Liver (tissue), 9 donors: Measurements from ENCODE around the gene SPAG17. TPM values are rescaled to one million over a fixed set of nuclear protein-coding genes. Genes with fewer than 3 reads are reported as not detected.

Experiments
- DNase-seq: peaks from one replicate; pipeline ENCODE4 v3.0.0-alpha.2; 2017; ENCODE audit warnings: low spot score
- H3K27ac ChIP-seq, 2 donors: one replicate each; pipeline ENCODE4 v1.7.0; 2013; ENCODE audit warnings: inconsistent platforms in 2 of 2, low read length in 2 of 2, control low read depth in 1 of 2, low read depth in 1 of 2, mild to moderate bottlenecking in 1 of 2
- H3K27me3 ChIP-seq, 4 donors: one replicate each; pipeline versions ENCODE4 v1.6.1 to v1.7.0; 2013; ENCODE audit warnings: low read length in 3 of 4, inconsistent platforms in 1 of 4, mild to moderate bottlenecking in 1 of 4, moderate library complexity in 1 of 4; ENCODE audit not compliant: control insufficient read depth in 4 of 4, insufficient read depth in 4 of 4
- H3K36me3 ChIP-seq, 4 donors: one replicate each; pipeline versions ENCODE4 v1.6.1 to v1.7.0; 2013; ENCODE audit warnings: low read length in 3 of 4, mild to moderate bottlenecking in 3 of 4, low read depth in 1 of 4, moderate library complexity in 1 of 4; ENCODE audit not compliant: control insufficient read depth in 4 of 4, insufficient read depth in 3 of 4
- H3K4me1 ChIP-seq, 4 donors: one replicate each; pipeline versions ENCODE4 v1.6.1 to v1.7.0; 2013; ENCODE audit warnings: low read length in 3 of 4, mild to moderate bottlenecking in 3 of 4, moderate library complexity in 1 of 4; ENCODE audit not compliant: control insufficient read depth in 4 of 4, insufficient read depth in 4 of 4
- H3K4me3 ChIP-seq, 3 donors: one replicate each; pipeline versions ENCODE4 v1.6.1 to v1.7.0; 2013; ENCODE audit warnings: low read length in 3 of 3, control low read depth in 1 of 3, low read depth in 1 of 3, mild to moderate bottlenecking in 1 of 3
- H3K9ac ChIP-seq, 2 donors: one replicate each; pipeline ENCODE4 v1.7.0; 2013; ENCODE audit warnings: low read length in 2 of 2, mild to moderate bottlenecking in 2 of 2, moderate library complexity in 2 of 2, control low read depth in 1 of 2, low read depth in 1 of 2
- H3K9me3 ChIP-seq, 4 donors: one replicate each; pipeline versions ENCODE4 v1.6.1 to v1.7.0; 2013; ENCODE audit warnings: low read length in 3 of 4; ENCODE audit not compliant: control insufficient read depth in 4 of 4
- EGR1 ChIP-seq, 2 donors: IDR thresholded peaks; 2 replicates each; pipeline ENCODE4 v1.6.1; 2016 to 2018; ENCODE audit warnings: antibody characterized with exemption in 2 of 2, low read depth in 2 of 2
- FOXA1 ChIP-seq: IDR thresholded peaks from 2 replicates; pipeline ENCODE4 v1.6.1; 2016; ENCODE audit warnings: antibody characterized with exemption
- FOXA2 ChIP-seq: IDR thresholded peaks from 2 replicates; pipeline ENCODE4 v1.6.1; 2016; ENCODE audit warnings: antibody characterized with exemption
- GABPA ChIP-seq, 2 donors: IDR thresholded peaks in 1 of 2; conservative IDR thresholded peaks in 1 of 2; 2 replicates each; pipeline ENCODE4 v1.6.1; 2016; ENCODE audit warnings: antibody characterized with exemption in 2 of 2, mild to moderate bottlenecking in 1 of 2, moderate library complexity in 1 of 2
- HNF4A ChIP-seq, 2 donors: conservative IDR thresholded peaks; 2 replicates each; pipeline ENCODE4 v1.6.1; 2016; ENCODE audit warnings: antibody characterized with exemption in 2 of 2, mild to moderate bottlenecking in 2 of 2
- HNF4G ChIP-seq: IDR thresholded peaks from 2 replicates; pipeline ENCODE4 v1.6.1; 2016; ENCODE audit warnings: antibody characterized with exemption
- JUND ChIP-seq, 2 donors: IDR thresholded peaks; 2 replicates each; pipeline ENCODE4 v1.6.1; 2016; ENCODE audit warnings: antibody characterized with exemption in 2 of 2
- MAX ChIP-seq: IDR thresholded peaks from 2 replicates; pipeline ENCODE4 v1.6.1; 2016; ENCODE audit warnings: antibody characterized with exemption
- NR2F2 ChIP-seq: IDR thresholded peaks from 2 replicates; pipeline ENCODE4 v1.6.1; 2016; ENCODE audit warnings: antibody characterized with exemption
- RAD21 ChIP-seq, 2 donors: IDR thresholded peaks; 2 replicates each; pipeline ENCODE4 v1.6.1; 2016; ENCODE audit warnings: antibody characterized with exemption in 2 of 2, mild to moderate bottlenecking in 2 of 2
- REST ChIP-seq: IDR thresholded peaks from 2 replicates; pipeline ENCODE4 v1.6.1; 2016; ENCODE audit warnings: antibody characterized with exemption, mild to moderate bottlenecking
- RXRA ChIP-seq, 2 donors: IDR thresholded peaks; 2 replicates each; pipeline ENCODE4 v1.6.1; 2017 to 2018; ENCODE audit warnings: antibody characterized with exemption in 2 of 2, mild to moderate bottlenecking in 1 of 2
- SP1 ChIP-seq: IDR thresholded peaks from 2 replicates; pipeline ENCODE4 v1.6.1; 2018; ENCODE audit warnings: antibody characterized with exemption, mild to moderate bottlenecking
- TAF1 ChIP-seq: conservative IDR thresholded peaks from 2 replicates; pipeline ENCODE4 v1.6.1; 2016; ENCODE audit warnings: antibody characterized with exemption, mild to moderate bottlenecking
- YY1 ChIP-seq: IDR thresholded peaks from 2 replicates; pipeline ENCODE4 v1.6.1; 2016; ENCODE audit warnings: antibody characterized with exemption, mild to moderate bottlenecking
- WGBS: extraction: QIAGEN DNeasy Blood & Tissue Kit; methylation state at CpG from one replicate; pipeline ENCODE4 v1.1.7; 2013; 5-methylcytosine and 5-hydroxymethylcytosine counted together
- polyA plus RNA-seq, 2 donors: library from polyadenylated mRNA; stranded (reverse) in 1 of 2; unstranded in 1 of 2; fragments of 200-250 nt in 1 of 2; fragments of >200 nt in 1 of 2; fragmentation: Nextera tagmentation in 1 of 2; extraction: Ambion mirVana in 1 of 2; gene quantifications; one replicate each; pipeline versions ENCODE4 v1.2.1 to v1.2.3, GENCODE V29; 2013 to 2015
- total RNA-seq, 2 donors: library from RNA; depleted of rRNA; stranded (reverse); fragments of >200 nt; gene quantifications; one replicate each; pipeline ENCODE4 v1.2.3, GENCODE V29; 2014
- TF ChIP-seq, protein P1 (sequence below): fragments of 150-350 bp; IDR thresholded peaks from 2 replicates; pipeline ENCODE4 v1.5.1; 2017; ENCODE audit warnings: improper control_type of control experiment, low read depth, low read length; ENCODE audit not compliant: missing input control
- TF ChIP-seq, protein P2 (sequence below): IDR thresholded peaks from 2 replicates; pipeline ENCODE4 v1.6.1; 2016; ENCODE audit warnings: antibody characterized with exemption
- TF ChIP-seq, protein P3 (sequence below): IDR thresholded peaks from 2 replicates; pipeline ENCODE4 v1.6.1; 2016; ENCODE audit warnings: antibody characterized with exemption
- donor health status: healthy.
- donor health status: healthy.
- donor health status: healthy.
- donor health status: healthy.
- donor health status: healthy.

The SPAG17 gene
- total and polyA plus RNA-seq, 4 donors = 0.17 to 0.75 TPM; not detected in 2

DNA sequence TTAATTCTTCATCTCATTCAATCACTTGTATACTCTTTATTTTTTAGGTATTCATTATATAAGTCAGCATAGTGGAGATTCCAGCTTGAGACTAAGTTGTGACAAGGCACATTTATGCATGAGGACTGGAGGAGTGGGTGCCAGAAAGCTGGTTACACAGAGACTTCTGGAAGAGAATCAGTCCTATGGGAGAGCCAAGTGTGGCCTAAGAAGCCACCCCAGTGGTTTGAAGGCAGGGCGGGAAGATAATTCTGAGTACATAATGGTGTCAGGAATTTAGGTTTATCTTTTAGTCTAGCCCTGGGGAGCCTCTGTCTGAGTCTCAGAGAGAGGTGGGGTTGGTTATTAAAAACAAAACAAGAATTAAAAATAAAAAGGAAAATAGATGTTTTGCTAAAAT lies 83.0 kb downstream of the SPAG17 start:
- no peak overlapping the region for H3K9ac ChIP-seq
- no peaks in the 10 kb centered on the region for H3K27me3 ChIP-seq
- H3K4me3 ChIP-seq = no peak overlapping the region
- peaks cover 0 to 2% (median 0%) of the 10 kb centered on the region in 4 donors for H3K4me1 ChIP-seq
- H3K27ac ChIP-seq = no peak overlapping the region
- H3K9me3 ChIP-seq = no peaks in the 10 kb centered on the region
- no peak for DNase-seq
- 91% methylated on average over 1 of the region's 1 CpG for WGBS
- TF ChIP-seq JUND (IDR thresholded peaks at IDR 0.05) (no peak), MAX (no peak), FOXA1 (no peak), REST (no peak), NR2F2 (no peak), GABPA (IDR thresholded peaks at IDR 0.05 in 1 of 2, conservative IDR thresholded peaks at IDR 0.05 in 1 of 2) (no peak), EGR1 (IDR thresholded peaks at IDR 0.05; ENCODE audit: low read depth in 2 of 2) (no peak), HNF4A (conservative IDR thresholded peaks at IDR 0.05) (no peak), HNF4G (no peak), FOXA2 (no peak), RAD21 (IDR thresholded peaks at IDR 0.05) (no peak), TAF1 (no peak), SP1 (no peak), RXRA (IDR thresholded peaks at IDR 0.05) (no peak), YY1 (no peak)
- TF ChIP-seq, protein P1, sequence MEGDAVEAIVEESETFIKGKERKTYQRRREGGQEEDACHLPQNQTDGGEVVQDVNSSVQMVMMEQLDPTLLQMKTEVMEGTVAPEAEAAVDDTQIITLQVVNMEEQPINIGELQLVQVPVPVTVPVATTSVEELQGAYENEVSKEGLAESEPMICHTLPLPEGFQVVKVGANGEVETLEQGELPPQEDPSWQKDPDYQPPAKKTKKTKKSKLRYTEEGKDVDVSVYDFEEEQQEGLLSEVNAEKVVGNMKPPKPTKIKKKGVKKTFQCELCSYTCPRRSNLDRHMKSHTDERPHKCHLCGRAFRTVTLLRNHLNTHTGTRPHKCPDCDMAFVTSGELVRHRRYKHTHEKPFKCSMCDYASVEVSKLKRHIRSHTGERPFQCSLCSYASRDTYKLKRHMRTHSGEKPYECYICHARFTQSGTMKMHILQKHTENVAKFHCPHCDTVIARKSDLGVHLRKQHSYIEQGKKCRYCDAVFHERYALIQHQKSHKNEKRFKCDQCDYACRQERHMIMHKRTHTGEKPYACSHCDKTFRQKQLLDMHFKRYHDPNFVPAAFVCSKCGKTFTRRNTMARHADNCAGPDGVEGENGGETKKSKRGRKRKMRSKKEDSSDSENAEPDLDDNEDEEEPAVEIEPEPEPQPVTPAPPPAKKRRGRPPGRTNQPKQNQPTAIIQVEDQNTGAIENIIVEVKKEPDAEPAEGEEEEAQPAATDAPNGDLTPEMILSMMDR = no peak
- TF ChIP-seq, protein P2, sequence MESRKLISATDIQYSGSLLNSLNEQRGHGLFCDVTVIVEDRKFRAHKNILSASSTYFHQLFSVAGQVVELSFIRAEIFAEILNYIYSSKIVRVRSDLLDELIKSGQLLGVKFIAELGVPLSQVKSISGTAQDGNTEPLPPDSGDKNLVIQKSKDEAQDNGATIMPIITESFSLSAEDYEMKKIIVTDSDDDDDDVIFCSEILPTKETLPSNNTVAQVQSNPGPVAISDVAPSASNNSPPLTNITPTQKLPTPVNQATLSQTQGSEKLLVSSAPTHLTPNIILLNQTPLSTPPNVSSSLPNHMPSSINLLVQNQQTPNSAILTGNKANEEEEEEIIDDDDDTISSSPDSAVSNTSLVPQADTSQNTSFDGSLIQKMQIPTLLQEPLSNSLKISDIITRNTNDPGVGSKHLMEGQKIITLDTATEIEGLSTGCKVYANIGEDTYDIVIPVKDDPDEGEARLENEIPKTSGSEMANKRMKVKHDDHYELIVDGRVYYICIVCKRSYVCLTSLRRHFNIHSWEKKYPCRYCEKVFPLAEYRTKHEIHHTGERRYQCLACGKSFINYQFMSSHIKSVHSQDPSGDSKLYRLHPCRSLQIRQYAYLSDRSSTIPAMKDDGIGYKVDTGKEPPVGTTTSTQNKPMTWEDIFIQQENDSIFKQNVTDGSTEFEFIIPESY = no peak
- TF ChIP-seq, protein P3, sequence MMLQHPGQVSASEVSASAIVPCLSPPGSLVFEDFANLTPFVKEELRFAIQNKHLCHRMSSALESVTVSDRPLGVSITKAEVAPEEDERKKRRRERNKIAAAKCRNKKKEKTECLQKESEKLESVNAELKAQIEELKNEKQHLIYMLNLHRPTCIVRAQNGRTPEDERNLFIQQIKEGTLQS = no peak
- no peaks in the 10 kb centered on the region for H3K36me3 ChIP-seq
